PFSK-1 (cell line): ENCODE data around the gene ZNF813.

ENCODE experiments used
- FOXP2 ChIP-seq: optimal IDR thresholded peaks from 2 replicates; pipeline ENCODE3; 2011; ENCODE audit warnings: borderline replicate concordance, control low read depth, inconsistent platforms; ENCODE audit not compliant: insufficient read depth; ENCODE audit errors: extremely low read length, extremely low read depth
- POLR2AphosphoS5 ChIP-seq: IDR thresholded peaks from 2 replicates; pipeline ENCODE4 v1.6.1; 2012; ENCODE audit warnings: low read depth, mild to moderate bottlenecking, control low read depth, low read length, moderate library complexity
- REST ChIP-seq, 2 experiments: IDR thresholded peaks; 2 replicates each; pipeline versions ENCODE4 v1.6.1 to v1.8.0; 2011 to 2012; ENCODE audit warnings: low read depth in 2 of 2, low read length in 2 of 2, control low read depth in 1 of 2, inconsistent platforms in 1 of 2, mild to moderate bottlenecking in 1 of 2, moderate library complexity in 1 of 2; ENCODE audit not compliant: insufficient read depth in 1 of 2
- SIN3A ChIP-seq: IDR thresholded peaks from 2 replicates; pipeline ENCODE4 v1.6.1; 2012; ENCODE audit warnings: mild to moderate bottlenecking, low read length, moderate library complexity, borderline replicate concordance; ENCODE audit not compliant: insufficient read depth
- TAF1 ChIP-seq: IDR thresholded peaks from 2 replicates; pipeline ENCODE4 v1.6.1; 2012; ENCODE audit warnings: low read length, control low read depth, borderline replicate concordance; ENCODE audit not compliant: insufficient read depth

- no peak for TF ChIP-seq TAF1
- no peak for TF ChIP-seq REST (IDR thresholded peaks at IDR 0.05; ENCODE audit: insufficient read depth in 1 of 2, low read depth in 2 of 2, low read length in 2 of 2)
- TF ChIP-seq POLR2AphosphoS5: no peak
- TF ChIP-seq SIN3A: no peak
- no peak for TF ChIP-seq FOXP2
Measured at GRCh38 chr19:53541971-53542370, 74.4 kb downstream of the ZNF813 start.
